ENCODE data around the gene ACAA1. TPM values are rescaled to one million over a fixed set of nuclear protein-coding genes. Genes with fewer than 3 reads are reported as not detected.

Gene ACAA1
- total RNA-seq, 4 donors from 2014 or later, result 123 to 278 (median 204) TPM

- Histone ChIP-seq H3K4me3 (no peak overlapping the region), H3K27me3 (no peaks in the 10 kb centered on the region), H3K9me3 (no peaks in the 10 kb centered on the region), H3K36me3 (peaks cover 0 to 77% (median 33%) of the 10 kb centered on the region in 4 donors), H3K4me1 (no peaks in the 10 kb centered on the region), H3K27ac (no peak overlapping the region)
- in situ Hi-C loops (cut with MboI; ENCODE audit: low pct_ligation_motif_present in 1 of 4, low pct_unique_long_range_greater_than_20kb in 1 of 4, low sequenced_read_pairs in 3 of 4) (loop anchor here in 3 of 4 donors (25.0 kb wide), 2 partner anchors 338 to 363 kb away; partner anchors contain the start of genes EXOG (in 2 of the 3) and ACVR2B (in 1 of the 3)), intact Hi-C loops (cut with DNase I; ENCODE audit: low total_unique reads) (no loop called here)
- no peak for DNase-seq
- no peak for TF ChIP-seq EP300 (IDR thresholded peaks at IDR 0.05; ENCODE audit: low read depth)
- TF ChIP-seq CTCF (IDR thresholded peaks at IDR 0.05), result no peak
- TF ChIP-seq POLR2AphosphoS5 (IDR thresholded peaks at IDR 0.05), result no peak
- TF ChIP-seq POLR2A (IDR thresholded peaks at IDR 0.05), result no peak
- WGBS, 2 donors (ENCODE audit: low coverage in 1 of 2), result 71 to 80% methylated on average over 2 to 7 of the region's 7 CpGs
These were observed 12.4 kb downstream of the ACAA1 start for GRCh38 chr3:38124324-38125122.

- intact Hi-C loops (cut with DNase I; ENCODE audit: low total_unique reads) (no loop called here), in situ Hi-C loops (cut with MboI; ENCODE audit: low pct_ligation_motif_present in 1 of 4, low pct_unique_long_range_greater_than_20kb in 1 of 4, low sequenced_read_pairs in 3 of 4) (loop anchor here in 1 of 4 donors (25.0 kb wide), 1 partner anchor 364 kb away; the partner anchor contains the start of gene EXOG)
- Histone ChIP-seq H3K4me3 (no peak overlapping the region), H3K4me1 (no peaks in the 10 kb centered on the region), H3K36me3 (peaks cover 0 to 61% (median 25%) of the 10 kb centered on the region in 4 donors), H3K9me3 (no peaks in the 10 kb centered on the region), H3K27me3 (no peaks in the 10 kb centered on the region), H3K27ac (no peak overlapping the region)
- WGBS, 2 donors (ENCODE audit: low coverage in 1 of 2), result 96% methylated on average over 9 of the region's 9 CpGs; no CpG with 5 or more reads in 1 of the 2 donors
- DNase-seq, result no peak
- TF ChIP-seq POLR2AphosphoS5 (IDR thresholded peaks at IDR 0.05), result no peak
- TF ChIP-seq CTCF (IDR thresholded peaks at IDR 0.05), result no peak
- TF ChIP-seq POLR2A (IDR thresholded peaks at IDR 0.05), result no peak
- no peak for TF ChIP-seq EP300 (IDR thresholded peaks at IDR 0.05; ENCODE audit: low read depth)
These were observed 14.1 kb downstream of the ACAA1 start for GRCh38 chr3:38122712-38123290.

GRCh38 chr3:38121832-38122461 is 15.0 kb downstream of the ACAA1 start:
- Histone ChIP-seq H3K36me3 (peaks cover 0 to 54% (median 21%) of the 10 kb centered on the region in 4 donors), H3K4me1 (no peaks in the 10 kb centered on the region), H3K4me3 (no peak overlapping the region), H3K27ac (no peak overlapping the region), H3K27me3 (no peaks in the 10 kb centered on the region), H3K9me3 (no peaks in the 10 kb centered on the region)
- TF ChIP-seq CTCF (IDR thresholded peaks at IDR 0.05), result no peak
- TF ChIP-seq POLR2A (IDR thresholded peaks at IDR 0.05), result no peak
- TF ChIP-seq POLR2AphosphoS5 (IDR thresholded peaks at IDR 0.05), result no peak
- no peak for TF ChIP-seq EP300 (IDR thresholded peaks at IDR 0.05; ENCODE audit: low read depth)
- intact Hi-C loops (cut with DNase I; ENCODE audit: low total_unique reads), result no loop called here
- DNase-seq, result no peak
- in situ Hi-C loops (cut with MboI; ENCODE audit: low pct_ligation_motif_present in 1 of 4, low pct_unique_long_range_greater_than_20kb in 1 of 4, low sequenced_read_pairs in 3 of 4), result loop anchor here in 1 of 4 donors (25.0 kb wide), 1 partner anchor 365 kb away; the partner anchor contains the start of gene EXOG
- 97% methylated on average over 11 of the region's 13 CpGs; no CpG with 5 or more reads in 1 of the 2 donors for WGBS, 2 donors (ENCODE audit: low coverage in 1 of 2)

GRCh38 chr3:38121451-38121831 is 15.5 kb downstream of the ACAA1 start:
- TF ChIP-seq POLR2A (IDR thresholded peaks at IDR 0.05), result no peak
- no peak for TF ChIP-seq POLR2AphosphoS5 (IDR thresholded peaks at IDR 0.05)
- TF ChIP-seq EP300 (IDR thresholded peaks at IDR 0.05; ENCODE audit: low read depth), result no peak
- no peak for TF ChIP-seq CTCF (IDR thresholded peaks at IDR 0.05)
- 82% methylated on average over 5 of the region's 9 CpGs; no CpG with 5 or more reads in 1 of the 2 donors for WGBS, 2 donors (ENCODE audit: low coverage in 1 of 2)
- no peak overlapping the region for H3K4me3 ChIP-seq
- no peaks in the 10 kb centered on the region for H3K9me3 ChIP-seq
- intact Hi-C loops (cut with DNase I; ENCODE audit: low total_unique reads) (no loop called here), in situ Hi-C loops (cut with MboI; ENCODE audit: low pct_ligation_motif_present in 1 of 4, low pct_unique_long_range_greater_than_20kb in 1 of 4, low sequenced_read_pairs in 3 of 4) (loop anchor here in 1 of 4 donors (25.0 kb wide), 1 partner anchor 366 kb away; the partner anchor contains the start of gene EXOG)
- H3K27ac ChIP-seq, result no peak overlapping the region
- peaks cover 0 to 50% (median 19%) of the 10 kb centered on the region in 4 donors for H3K36me3 ChIP-seq
- H3K4me1 ChIP-seq, result no peaks in the 10 kb centered on the region
- no peaks in the 10 kb centered on the region for H3K27me3 ChIP-seq
- DNase-seq, result no peak

Measured in transverse colon (tissue), 4 donors.